Panc1 (cell line): ENCODE measurements around the gene FFAR3. TPM values are rescaled to one million over a fixed set of nuclear protein-coding genes. Genes with fewer than 3 reads are reported as not detected.

Experiments
- ATAC-seq: fragments of 200-7000 bp; cut with Tn5 transposase; 2 replicates; pipeline ENCODE4 v1.9.1; 2020; ENCODE audit warnings: mild to moderate bottlenecking, moderate library complexity
- BruUV-seq: library from RNA; stranded (reverse); fragments of 400-500 nt; replicated peaks from 2 replicates; lab custom pipeline; 2021; lab: Mats Ljungman, UMichigan
- CTCF ChIA-PET: fragments of 300-600 bp; sonication (Branson Sonifier 250); formaldehyde crosslinking; loops from one replicate; lab custom pipeline; 2022; ENCODE audit warnings: antibody characterized with exemption; lab: Charles Lee
- POLR2A ChIA-PET: fragments of 300-600 bp; sonication (Branson Sonifier 250); formaldehyde crosslinking; loops from one replicate; lab custom pipeline; 2022; ENCODE audit warnings: antibody characterized with exemption; lab: Charles Lee
- DNase-seq: peaks from one replicate; pipeline ENCODE4 v3.0.0-alpha.2; 2010; ENCODE audit warnings: low read depth, low spot score
- H3K27ac ChIP-seq: 2 replicates; pipeline ENCODE4 v1.5.1; 2011; ENCODE audit warnings: mild to moderate bottlenecking, low read length, inconsistent platforms
- H3K27me3 ChIP-seq: fragments of 200-500 bp; sonication (Bioruptor generic); 2 replicates; pipeline ENCODE4 v1.6.0; 2014; ENCODE audit warnings: low read length, inconsistent platforms; ENCODE audit not compliant: control insufficient read depth, insufficient read depth
- H3K36me3 ChIP-seq: fragments of 200-500 bp; sonication (Bioruptor generic); 2 replicates; pipeline ENCODE4 v1.5.1; 2014; ENCODE audit warnings: inconsistent platforms, mild to moderate bottlenecking, low read length, moderate library complexity; ENCODE audit not compliant: control insufficient read depth, insufficient read depth
- H3K4me1 ChIP-seq: 2 replicates; pipeline ENCODE4 v1.5.1; 2011; ENCODE audit warnings: inconsistent platforms, mild to moderate bottlenecking, low read length, moderate library complexity; ENCODE audit not compliant: control insufficient read depth, insufficient read depth
- H3K4me3 ChIP-seq, 2 experiments: 2 replicates each; pipeline ENCODE4 v1.5.1; 2011 to 2012; ENCODE audit warnings: low read depth in 2 of 2, low read length in 2 of 2, mild to moderate bottlenecking in 2 of 2, inconsistent platforms in 1 of 2, moderate library complexity in 1 of 2
- H3K9me3 ChIP-seq: fragments of 200-500 bp; sonication (Bioruptor generic); 2 replicates; pipeline ENCODE4 v1.5.1; 2014; ENCODE audit warnings: low read depth, mild to moderate bottlenecking, inconsistent platforms, low read length, moderate library complexity; ENCODE audit not compliant: control insufficient read depth, insufficient read depth
- CTCF ChIP-seq: fragments of 450-650 bp; IDR thresholded peaks from 2 replicates; pipeline ENCODE4 v1.5.1; 2017; ENCODE audit warnings: mild to moderate bottlenecking
- POLR2AphosphoS5 ChIP-seq: IDR thresholded peaks from 2 replicates; pipeline ENCODE4 v1.6.1; 2012; ENCODE audit warnings: mild to moderate bottlenecking, low read depth, low read length, moderate library complexity
- REST ChIP-seq, 2 experiments: IDR thresholded peaks; 2 replicates each; pipeline ENCODE4 v1.6.1; 2011 to 2012; ENCODE audit warnings: low read depth in 2 of 2, control low read depth in 1 of 2, low read length in 1 of 2, mild to moderate bottlenecking in 1 of 2, moderate library complexity in 1 of 2; ENCODE audit not compliant: insufficient read depth in 1 of 2
- SIN3A ChIP-seq: IDR thresholded peaks from 2 replicates; pipeline ENCODE4 v1.6.1; 2012; ENCODE audit warnings: low read depth, mild to moderate bottlenecking, low read length, moderate library complexity, borderline replicate concordance; ENCODE audit not compliant: insufficient read depth
- TCF7L2 ChIP-seq: IDR thresholded peaks from 2 replicates; pipeline ENCODE4 v1.6.1; 2011; ENCODE audit warnings: mild to moderate bottlenecking, low read depth, low read length, inconsistent platforms
- in situ Hi-C: cut with HindIII; loops from 2 replicates; pipeline ENCODE4 v1.10.0; 2016; ENCODE audit warnings: low sequenced_read_pairs, low pct_unique_long_range_greater_than_20kb
- intact Hi-C: fragments of 100-400 bp; cut with micrococcal nuclease; formaldehyde crosslinking; loops from one replicate; pipeline ENCODE4 v1.10.0; 2022; ENCODE audit not compliant: unreplicated experiment
- total RNA-seq: library from RNA; stranded (reverse); gene quantifications from one replicate; pipeline ENCODE4 v1.2.1, GENCODE V29; 2021; ENCODE audit not compliant: unreplicated experiment

Gene FFAR3
- total RNA-seq, 1 experiment from 2014 or later: not detected

DNA sequence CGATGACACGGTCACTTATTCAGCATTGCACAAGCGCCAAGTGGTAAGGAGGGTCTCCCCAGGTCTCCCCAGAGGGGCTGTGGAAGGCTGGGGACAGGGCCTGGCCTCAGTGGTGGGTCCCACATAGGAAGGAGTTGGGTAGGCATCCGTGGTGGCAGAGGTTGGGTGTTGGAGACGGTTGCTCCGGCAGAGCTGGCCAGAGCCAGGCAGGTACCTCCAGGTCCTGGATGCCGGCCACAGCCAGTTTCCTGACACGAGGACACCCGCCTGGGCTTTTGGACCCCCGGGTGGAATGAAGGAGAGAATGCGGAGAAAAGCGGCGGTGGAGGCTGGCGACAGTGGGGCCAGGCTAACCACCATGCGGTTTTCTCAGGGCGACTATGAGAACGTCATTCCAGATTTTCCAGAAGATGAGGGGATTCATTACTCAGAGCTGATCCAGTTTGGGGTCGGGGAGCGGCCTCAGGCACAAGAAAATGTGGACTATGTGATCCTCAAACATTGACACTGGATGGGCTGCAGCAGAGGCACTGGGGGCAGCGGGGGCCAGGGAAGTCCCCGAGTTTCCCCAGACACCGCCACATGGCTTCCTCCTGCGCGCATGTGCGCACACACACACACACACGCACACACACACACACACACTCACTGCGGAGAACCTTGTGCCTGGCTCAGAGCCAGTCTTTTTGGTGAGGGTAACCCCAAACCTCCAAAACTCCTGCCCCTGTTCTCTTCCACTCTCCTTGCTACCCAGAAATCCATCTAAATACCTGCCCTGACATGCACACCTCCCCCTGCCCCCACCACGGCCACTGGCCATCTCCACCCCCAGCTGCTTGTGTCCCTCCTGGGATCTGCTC, 11.8 kb upstream of the FFAR3 start:
- CTCF ChIA-PET: no interaction called here

More for the DNA sequence above, 11.8 kb upstream of the FFAR3 start:
- DNase-seq: no peak
- no peaks in the 10 kb centered on the region for H3K9me3 ChIP-seq
- ATAC-seq: no peak
- no peaks in the 10 kb centered on the region for H3K36me3 ChIP-seq
- peaks cover 4% of the 10 kb centered on the region; the same call in 1 of the 2 replicates for H3K27me3 ChIP-seq
- in situ Hi-C loops: no loop called here
- intact Hi-C loops: no loop called here
- H3K27ac ChIP-seq: no peak overlapping the region
- H3K4me1 ChIP-seq: no peaks in the 10 kb centered on the region
- no peak overlapping the region for H3K4me3 ChIP-seq
- TF ChIP-seq REST (IDR thresholded peaks at IDR 0.05; ENCODE audit: insufficient read depth in 1 of 2, low read depth in 2 of 2, low read length in 1 of 2) (no peak), TCF7L2 (no peak), SIN3A (no peak), CTCF (no peak), POLR2AphosphoS5 (no peak)
- POLR2A ChIA-PET: no interaction called here
- BruUV-seq: no TSS peak
